NCI-H2171 (cell line): ENCODE measurements around the gene SLC39A9.

Source experiments
- DNase-seq: peaks from one replicate; lab custom pipeline; 2025; lab: John Stamatoyannopoulos, UW

Gene SLC39A9

DNA sequence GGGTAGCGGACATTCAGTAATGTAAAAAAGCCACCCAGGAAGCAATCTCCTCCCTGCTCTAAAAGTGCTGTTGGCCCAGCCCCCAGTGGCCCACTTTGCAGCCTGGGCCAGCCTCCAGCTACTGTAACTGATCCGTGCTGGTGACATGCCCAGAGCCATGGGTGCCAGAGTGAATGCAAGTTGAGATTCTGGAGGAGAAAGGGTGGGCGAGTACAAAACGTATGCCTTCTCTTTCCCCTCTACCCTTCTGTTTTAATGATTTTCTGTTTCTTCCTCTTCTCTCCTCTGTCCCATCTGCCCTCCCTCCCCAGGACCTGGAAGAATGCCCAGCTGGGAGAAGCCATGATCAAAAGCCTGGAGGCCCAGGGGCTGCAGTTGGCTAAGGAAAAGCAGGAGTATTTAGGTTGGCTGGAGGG lies 102.9 kb downstream of the SLC39A9 start:
- peak; percentile 88 for DNase-seq

DNA sequence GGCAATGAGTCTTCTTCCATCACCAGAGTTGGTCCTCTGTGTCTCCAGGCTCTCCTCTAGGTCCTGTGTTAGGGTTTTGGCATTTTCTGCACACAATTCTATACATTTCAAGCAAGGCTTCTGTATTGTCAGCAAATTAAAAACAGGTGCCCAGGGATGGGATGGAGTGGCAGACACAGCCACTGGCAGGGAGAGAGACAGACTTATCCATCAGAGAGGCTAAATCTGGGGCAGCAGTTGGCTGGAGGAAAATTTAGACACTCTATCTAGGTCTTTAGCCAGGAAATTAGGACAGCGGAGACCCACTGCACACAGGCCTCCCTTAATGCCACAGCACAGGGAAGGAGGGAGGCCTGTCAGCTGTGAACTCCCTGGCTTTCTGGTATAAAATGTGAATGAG lies 106.3 kb downstream of the SLC39A9 start:
- no peak for DNase-seq

DNA sequence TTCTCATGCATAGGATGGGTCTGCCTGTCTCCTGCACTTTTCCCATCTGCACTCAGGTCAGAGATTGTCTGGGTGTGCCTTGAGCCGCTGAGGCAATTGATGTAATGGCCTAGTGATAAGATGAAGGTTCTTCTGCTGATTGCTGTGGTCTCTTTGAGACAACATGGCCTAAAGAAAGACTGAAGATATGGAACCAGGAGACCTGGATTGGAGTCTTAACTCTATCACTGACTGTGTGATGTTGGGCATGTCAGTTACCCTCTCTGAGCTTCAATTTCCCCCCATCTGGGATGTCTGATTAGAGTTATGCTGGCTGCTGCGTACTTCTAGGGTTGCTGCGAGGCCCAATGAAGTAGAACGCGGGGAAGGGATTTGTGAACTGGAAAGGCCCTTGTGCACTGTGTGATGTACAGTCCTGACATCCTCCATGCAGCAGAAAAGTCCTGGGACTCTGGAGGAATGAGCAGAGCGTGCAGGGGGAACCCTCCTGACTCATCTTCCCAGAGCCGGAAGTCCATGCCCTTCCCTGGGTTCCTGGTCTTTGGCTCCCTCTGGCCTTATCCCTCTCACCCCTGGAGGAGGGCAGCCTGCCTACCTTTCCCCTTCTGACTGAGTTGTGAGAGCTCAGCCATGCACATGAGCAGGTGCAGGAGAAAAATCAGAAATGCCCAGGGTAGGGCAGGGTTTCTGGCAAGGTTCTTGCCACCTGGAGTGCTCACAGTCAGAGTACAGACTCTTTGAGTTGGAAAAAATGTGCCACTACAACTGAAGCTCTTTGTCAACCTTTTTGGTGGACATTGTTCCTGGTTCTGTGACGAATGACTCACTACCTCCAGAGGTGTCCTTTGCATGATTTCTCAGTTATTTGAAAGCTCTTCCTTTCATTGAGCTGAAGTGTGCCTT lies 107.1 kb downstream of the SLC39A9 start:
- DNase-seq: no peak

DNA sequence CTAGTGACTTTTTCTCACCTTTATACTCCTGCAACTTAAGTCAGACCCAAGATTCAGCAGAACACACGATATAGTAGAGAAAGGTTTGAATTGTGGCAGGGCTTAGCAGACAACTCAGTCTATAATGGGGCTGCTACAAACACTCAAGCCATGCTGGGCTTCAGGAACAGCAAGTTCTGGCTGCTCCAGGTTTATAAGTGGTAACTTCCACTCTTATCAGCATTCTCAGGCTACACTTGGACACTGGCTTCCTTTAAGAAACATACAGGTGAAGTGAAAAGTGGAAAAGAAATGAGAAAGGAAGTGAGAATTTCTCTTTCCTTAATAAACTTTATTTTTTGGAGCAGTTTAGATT lies 107.7 kb downstream of the SLC39A9 start:
- no peak for DNase-seq
